HEK293T (cell line): ENCODE data around the gene RLF.

Experiments
- BHLHE40 ChIP-seq: fragments of 450-650 bp; IDR thresholded peaks from 2 replicates; pipeline ENCODE4 v1.6.1; 2016; ENCODE audit warnings: mild to moderate bottlenecking, moderate library complexity, borderline replicate concordance
- FOXK2 ChIP-seq: fragments of 450-650 bp; IDR thresholded peaks from 2 replicates; pipeline ENCODE4 v1.6.1; 2016; ENCODE audit warnings: mild to moderate bottlenecking
- FOXM1 ChIP-seq: fragments of 450-650 bp; IDR thresholded peaks from 2 replicates; pipeline ENCODE4 v1.6.1; 2017; ENCODE audit warnings: mild to moderate bottlenecking, borderline replicate concordance
- L3MBTL2 ChIP-seq: fragments of 450-650 bp; conservative IDR thresholded peaks from 2 replicates; pipeline ENCODE4 v1.6.1; 2016; ENCODE audit warnings: mild to moderate bottlenecking
- NFRKB ChIP-seq: fragments of 450-650 bp; IDR thresholded peaks from 2 replicates; pipeline ENCODE4 v1.6.1; 2016; ENCODE audit warnings: mild to moderate bottlenecking, moderate library complexity
- SP1 ChIP-seq: fragments of 450-650 bp; IDR thresholded peaks from 2 replicates; pipeline ENCODE4 v1.6.1; 2017

GRCh38 chr1:40187399-40187798, 26.2 kb downstream of the RLF start:
- no peak for TF ChIP-seq FOXM1
- TF ChIP-seq BHLHE40: no peak
- TF ChIP-seq SP1: no peak
- TF ChIP-seq NFRKB: no peak
- TF ChIP-seq L3MBTL2: no peak
- TF ChIP-seq FOXK2: no peak
